Lower leg skin (tissue), 3 donors: ENCODE measurements around the gene SERPIND1.
"Not testable (repeated sequence)": the region's sequence is repeated elsewhere in the genome, so short reads cannot be mapped to it uniquely, and the experiment has no call there.

Source experiments
- CTCF ChIP-seq, 3 donors: fragments of 450-650 bp; IDR thresholded peaks; one replicate each; pipeline ENCODE4 v1.5.1; 2016; ENCODE audit warnings: antibody characterized with exemption in 3 of 3, mild to moderate bottlenecking in 3 of 3, moderate library complexity in 2 of 3
- POLR2A ChIP-seq, 2 donors: fragments of 450-650 bp; IDR thresholded peaks; one replicate each; pipeline ENCODE4 v1.6.1; 2016 to 2017; ENCODE audit warnings: antibody characterized with exemption in 2 of 2, mild to moderate bottlenecking in 1 of 2, moderate library complexity in 1 of 2

DNA sequence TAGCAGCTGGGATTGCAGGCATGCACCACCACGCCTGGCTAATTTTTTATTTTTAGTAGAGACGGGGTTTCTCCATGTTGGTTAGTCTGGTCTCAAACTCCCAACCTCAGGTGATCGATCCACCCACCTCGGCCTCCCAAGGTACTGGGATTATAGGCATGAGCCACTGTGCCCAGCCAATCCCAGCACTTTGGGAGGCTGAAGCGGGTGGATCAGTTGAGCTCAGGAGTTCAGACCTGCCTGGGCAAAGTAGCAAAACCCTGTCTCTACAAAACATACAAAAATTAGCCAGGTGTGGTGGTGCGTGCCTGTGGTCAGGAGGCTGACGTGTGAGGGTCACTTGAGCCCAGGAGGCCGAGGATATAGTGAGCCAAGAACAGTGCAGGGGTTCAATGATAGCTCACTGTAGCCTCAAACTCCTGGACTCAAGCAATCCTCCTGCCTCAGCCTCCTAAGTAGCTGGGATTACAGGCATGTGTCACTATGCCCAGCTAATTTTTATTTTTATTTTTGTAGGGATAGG is 47.9 kb downstream of the SERPIND1 start:
- not testable (repeated sequence) for TF ChIP-seq CTCF, POLR2A (IDR thresholded peaks at IDR 0.05)
